HepG2 (cell line): Measurements from ENCODE around the gene TMIGD2. TPM values are rescaled to one million over a fixed set of nuclear protein-coding genes. Genes with fewer than 3 reads are reported as not detected.

Source experiments
- ATAC-seq: fragments of 200-7000 bp; cut with Tn5 transposase; 3 replicates; pipeline ENCODE4 v1.9.1; 2020; ENCODE audit warnings: mild to moderate bottlenecking, moderate library complexity
- BruUV-seq: library from RNA; stranded (reverse); fragments of 400-500 nt; replicated peaks from 2 replicates; lab custom pipeline; 2021; lab: Mats Ljungman, UMichigan
- CTCF ChIA-PET: fragments of 300-600 bp; formaldehyde crosslinking; extraction: SDS; loops from one replicate; lab custom pipeline; 2021; ENCODE audit warnings: low total read pairs, inconsistent platforms, low intra/inter-chr PET ratio; lab: Yijun Ruan, JAX
- POLR2A ChIA-PET: fragments of 350-600 bp; sonication (Branson Sonifier 250); formaldehyde crosslinking; loops from one replicate; lab custom pipeline; 2020; ENCODE audit warnings: antibody characterized with exemption, inconsistent platforms; lab: Yijun Ruan, JAX
- DNase-seq: peaks from one replicate; pipeline ENCODE4 v3.0.0-alpha.2; 2015; ENCODE audit warnings: low spot score
- FAIRE-seq: peaks from 3 replicates; lab custom pipeline; 2011; peaks lifted over from hg19 to GRCh38; lab: Jason Lieb, UNC
- H2AFZ ChIP-seq: one replicate; pipeline ENCODE4 v1.6.1; 2011; ENCODE audit warnings: low read length, inconsistent platforms
- H3K27ac ChIP-seq: fragments of 300-600 bp; 3 replicates; pipeline ENCODE4 v1.8.0; 2011; ENCODE audit warnings: mixed run types, mild to moderate bottlenecking, mixed read lengths, low read length, inconsistent platforms; ENCODE audit not compliant: insufficient read depth; ENCODE audit errors: extremely low read length
- H3K27me3 ChIP-seq, 2 experiments: fragments of 200-600 bp in 1 of 2; 2 replicates in 1 of 2; 3 replicates in 1 of 2; pipeline versions ENCODE4 v1.6.0 to v1.8.0; 2011; ENCODE audit warnings: low read length in 2 of 2, mild to moderate bottlenecking in 2 of 2, moderate library complexity in 2 of 2, inconsistent platforms in 1 of 2; ENCODE audit not compliant: insufficient read depth in 2 of 2, control insufficient read depth in 1 of 2
- H3K36me3 ChIP-seq, 2 experiments: fragments of 200-600 bp in 1 of 2; replicated peaks in 1 of 2; 2 replicates in 1 of 2; 3 replicates in 1 of 2; pipeline versions ENCODE4 v1.5.1 to v1.8.0; 2011; ENCODE audit warnings: low read length in 2 of 2, inconsistent platforms in 1 of 2; ENCODE audit not compliant: insufficient read depth in 2 of 2, control insufficient read depth in 1 of 2
- H3K4me1 ChIP-seq: 2 replicates; pipeline ENCODE4 v1.5.1; 2012; ENCODE audit warnings: low read length, inconsistent platforms; ENCODE audit not compliant: insufficient read depth
- H3K4me2 ChIP-seq: 2 replicates; pipeline ENCODE4 v1.6.0; 2011; ENCODE audit warnings: low read depth, low read length, inconsistent platforms
- H3K4me3 ChIP-seq, 3 experiments: fragments of 200-600 bp in 1 of 3; sonication (generic), shearing (Covaris generic) in 1 of 3; replicated peaks in 1 of 3; 2 replicates each; pipeline ENCODE4 v1.5.1; 2011 to 2016; ENCODE audit warnings: low read length in 3 of 3, inconsistent platforms in 2 of 3, low read depth in 2 of 3, mild to moderate bottlenecking in 2 of 3, control low read depth in 1 of 3, mixed read lengths in 1 of 3; ENCODE audit not compliant: insufficient read depth in 1 of 3
- H3K79me2 ChIP-seq: one replicate; pipeline ENCODE4 v1.6.1; 2011; ENCODE audit warnings: low read length, inconsistent platforms; ENCODE audit not compliant: insufficient read depth
- H3K9ac ChIP-seq: 2 replicates; pipeline ENCODE4 v1.6.0; 2011; ENCODE audit warnings: mild to moderate bottlenecking, low read depth, low read length, inconsistent platforms; ENCODE audit not compliant: insufficient read depth
- H3K9me3 ChIP-seq: 2 replicates; pipeline ENCODE4 v1.5.1; 2012; ENCODE audit warnings: mild to moderate bottlenecking, low read length
- H4K20me1 ChIP-seq: 2 replicates; pipeline ENCODE4 v1.6.0; 2011; ENCODE audit warnings: inconsistent platforms, mild to moderate bottlenecking, low read length, moderate library complexity; ENCODE audit not compliant: insufficient read depth
- CHD4 ChIP-seq: fragments of 200-600 bp; sonication (generic); IDR thresholded peaks from 2 replicates; pipeline ENCODE4 v1.7.0; 2017; ENCODE audit warnings: mild to moderate bottlenecking, low read length, borderline replicate concordance
- FOXM1 ChIP-seq: sonication (generic); formaldehyde crosslinking; IDR thresholded peaks from 2 replicates; pipeline ENCODE4 v1.5.0; 2020; ENCODE audit warnings: missing genetic modification reagents
- FOXP1 ChIP-seq, 2 experiments: fragments of 450-650 bp in 1 of 2; IDR thresholded peaks; 2 replicates each; pipeline ENCODE4 v1.6.1; 2017 to 2018; ENCODE audit warnings: antibody characterized with exemption in 1 of 2
- GABPB1 ChIP-seq: IDR thresholded peaks from 2 replicates; pipeline ENCODE4 v1.6.1; 2016; ENCODE audit warnings: mild to moderate bottlenecking, missing genetic modification reagents, moderate library complexity, missing compliant biosample characterization
- MAZ ChIP-seq, 2 experiments: sonication (generic) in 1 of 2; formaldehyde crosslinking in 1 of 2; IDR thresholded peaks; 2 replicates each; pipeline versions ENCODE4 v1.5.0 to v1.6.1; 2012 to 2020; ENCODE audit warnings: low read depth in 2 of 2, mild to moderate bottlenecking in 2 of 2, borderline replicate concordance in 1 of 2, improper control_type of control experiment in 1 of 2, low read length in 1 of 2, missing genetic modification reagents in 1 of 2, moderate library complexity in 1 of 2
- MTF2 ChIP-seq: sonication (generic); formaldehyde crosslinking; IDR thresholded peaks from 2 replicates; pipeline ENCODE4 v1.5.0; 2020; ENCODE audit warnings: missing genetic modification reagents, borderline replicate concordance
- MYC ChIP-seq: sonication (generic); formaldehyde crosslinking; IDR thresholded peaks from 2 replicates; pipeline ENCODE4 v1.9.0; 2021; ENCODE audit warnings: missing genetic modification reagents, borderline replicate concordance
- POLR2A ChIP-seq, 2 experiments: IDR thresholded peaks; 2 replicates each; pipeline ENCODE4 v1.6.1; 2011; ENCODE audit warnings: low read depth in 2 of 2, low read length in 2 of 2, mild to moderate bottlenecking in 1 of 2, moderate library complexity in 1 of 2; ENCODE audit not compliant: insufficient read depth in 1 of 2
- POLR2AphosphoS5 ChIP-seq: IDR thresholded peaks from 2 replicates; pipeline ENCODE4 v1.6.1; 2012; ENCODE audit warnings: low read depth, low read length
- RAD21 ChIP-seq: fragments of 450-650 bp; formaldehyde crosslinking; IDR thresholded peaks from 2 replicates; pipeline ENCODE4 v1.5.0; 2020; ENCODE audit warnings: mild to moderate bottlenecking
- SRSF1 ChIP-seq: fragments of 200-400 bp; formaldehyde crosslinking; optimal IDR thresholded peaks from 2 replicates; pipeline ENCODE3; 2017; ENCODE audit warnings: mild to moderate bottlenecking, low read depth, low read length, moderate library complexity
- ZBTB38 ChIP-seq: sonication (generic); formaldehyde crosslinking; IDR thresholded peaks from 2 replicates; pipeline ENCODE4 v1.5.1; 2020; ENCODE audit warnings: mild to moderate bottlenecking, missing genetic modification reagents
- ZEB1 ChIP-seq: IDR thresholded peaks from 2 replicates; pipeline ENCODE4 v1.6.1; 2012; ENCODE audit warnings: mild to moderate bottlenecking, low read depth, inconsistent platforms; ENCODE audit not compliant: insufficient replicate concordance
- ZFP41 ChIP-seq: sonication (generic); formaldehyde crosslinking; IDR thresholded peaks from 2 replicates; pipeline ENCODE4 v1.4.0; 2020; ENCODE audit warnings: mild to moderate bottlenecking, missing genetic modification reagents, borderline replicate concordance
- ZNF124 ChIP-seq: sonication (generic); formaldehyde crosslinking; IDR thresholded peaks from 2 replicates; pipeline ENCODE4 v1.4.0; 2020; ENCODE audit warnings: missing genetic modification reagents
- ZSCAN25 ChIP-seq: sonication (generic); formaldehyde crosslinking; IDR thresholded peaks from 2 replicates; pipeline ENCODE4 v1.8.0; 2022; ENCODE audit warnings: mild to moderate bottlenecking, missing genetic modification reagents
- WGBS: methylation state at CpG from one replicate; pipeline ENCODE4 v1.1.6; 2017; ENCODE audit warnings: low lambda C conversion rate; 5-methylcytosine and 5-hydroxymethylcytosine counted together
- in situ Hi-C: cut with HindIII; loops from 2 replicates; pipeline ENCODE4 v1.10.0; 2017; ENCODE audit warnings: low pct_unique_long_range_greater_than_20kb; ENCODE audit not compliant: extremely low pct_ligation_motif_present
- intact Hi-C: fragments of 100-400 bp; cut with micrococcal nuclease; formaldehyde crosslinking; loops from one replicate; pipeline ENCODE4 v1.10.0; 2022; ENCODE audit not compliant: unreplicated experiment
- polyA plus RNA-seq, 8 experiments: library from polyadenylated mRNA; depleted of rRNA in 3 of 8; stranded (reverse) in 7 of 8; unstranded in 1 of 8; fragments of >200 nt; fragmentation: Illumina TruSeq in 4 of 8; extraction: Trizol in 4 of 8; gene quantifications; 2 replicates each; pipeline versions ENCODE4 v1.2.1 to v1.2.3, GENCODE V29; 2011 to 2016; ENCODE audit warnings: low read depth in 4 of 8, missing spikeins in 1 of 8, mixed read lengths in 1 of 8; ENCODE audit not compliant: insufficient read depth in 1 of 8
- total RNA-seq, 5 experiments: library from RNA; depleted of rRNA; stranded (reverse); fragments of >200 nt; fragmentation: Illumina TruSeq; extraction: Trizol; gene quantifications; 2 replicates each; pipeline ENCODE4 v1.2.3, GENCODE V29; 2016; ENCODE audit warnings: low read depth in 1 of 5
- TF ChIP-seq, protein P1 (sequence below): sonication (generic); formaldehyde crosslinking; IDR thresholded peaks from 2 replicates; pipeline ENCODE4 v1.9.0; 2021; ENCODE audit warnings: missing genetic modification reagents, borderline replicate concordance
- TF ChIP-seq, protein P2 (sequence below): sonication (generic); formaldehyde crosslinking; IDR thresholded peaks from 2 replicates; pipeline ENCODE4 v1.4.0; 2020; ENCODE audit warnings: missing genetic modification reagents

Gene TMIGD2
- total and polyA plus RNA-seq, 2 of the 13 experiments (the other 11 are each of a cell fraction or from before 2014, with no cell fraction given) = 0.11 to 1.0 TPM

DNA sequence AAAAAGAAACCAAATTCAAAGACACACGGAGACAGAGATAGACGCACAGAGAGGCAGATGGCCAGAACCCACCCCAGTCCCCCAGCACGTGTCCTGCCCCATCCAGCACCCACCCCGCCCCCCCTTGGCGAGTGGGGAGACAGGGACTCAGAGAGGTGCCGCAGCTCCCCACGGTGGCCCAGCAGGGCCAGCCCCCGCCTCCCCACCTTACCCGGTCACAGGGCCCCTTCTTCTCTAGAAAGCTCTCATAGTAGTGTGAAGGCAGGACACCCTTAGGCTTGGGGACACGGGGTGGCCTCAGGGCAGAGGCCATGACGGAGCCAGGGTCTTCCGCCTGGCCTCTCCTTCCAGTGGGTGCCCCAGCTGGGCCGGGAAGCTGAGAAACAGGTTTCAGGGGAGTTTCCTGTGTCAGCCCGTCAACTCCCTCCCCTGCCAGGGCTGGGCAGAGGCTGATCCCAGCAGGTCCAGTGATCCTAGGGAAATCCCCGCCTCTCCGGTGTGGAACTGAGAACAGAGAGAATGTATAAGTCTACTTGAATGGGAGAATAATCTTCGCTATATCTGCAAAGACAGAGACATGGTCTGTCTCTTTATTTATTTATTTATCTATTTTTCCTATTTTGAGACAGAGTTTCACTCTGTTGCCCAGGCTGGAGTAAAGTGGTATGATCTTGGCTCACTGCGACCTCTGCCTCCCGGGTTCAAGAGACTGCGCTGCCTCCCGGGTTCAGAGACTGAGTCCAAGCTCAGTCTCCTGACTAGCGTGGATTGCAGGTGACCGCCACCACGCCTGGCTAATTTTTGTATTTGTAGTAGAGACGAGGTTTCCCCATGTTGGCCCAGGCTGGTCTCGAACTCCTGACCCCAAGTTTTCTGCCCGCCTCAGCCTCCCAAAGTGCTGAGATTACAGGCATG lies 36.5 kb upstream of the TMIGD2 start, which contains the start of gene STAP2:
TSS of gene STAP2 (minus strand) at position 387 of the 915 bp plus-strand sequence. CDS start at position 313, 74 bp downstream.
- H3K27ac ChIP-seq = peak within 1 kb of the TSS; percentile 96
- peak; percentile 44 for DNase-seq
- TF ChIP-seq, protein P1, sequence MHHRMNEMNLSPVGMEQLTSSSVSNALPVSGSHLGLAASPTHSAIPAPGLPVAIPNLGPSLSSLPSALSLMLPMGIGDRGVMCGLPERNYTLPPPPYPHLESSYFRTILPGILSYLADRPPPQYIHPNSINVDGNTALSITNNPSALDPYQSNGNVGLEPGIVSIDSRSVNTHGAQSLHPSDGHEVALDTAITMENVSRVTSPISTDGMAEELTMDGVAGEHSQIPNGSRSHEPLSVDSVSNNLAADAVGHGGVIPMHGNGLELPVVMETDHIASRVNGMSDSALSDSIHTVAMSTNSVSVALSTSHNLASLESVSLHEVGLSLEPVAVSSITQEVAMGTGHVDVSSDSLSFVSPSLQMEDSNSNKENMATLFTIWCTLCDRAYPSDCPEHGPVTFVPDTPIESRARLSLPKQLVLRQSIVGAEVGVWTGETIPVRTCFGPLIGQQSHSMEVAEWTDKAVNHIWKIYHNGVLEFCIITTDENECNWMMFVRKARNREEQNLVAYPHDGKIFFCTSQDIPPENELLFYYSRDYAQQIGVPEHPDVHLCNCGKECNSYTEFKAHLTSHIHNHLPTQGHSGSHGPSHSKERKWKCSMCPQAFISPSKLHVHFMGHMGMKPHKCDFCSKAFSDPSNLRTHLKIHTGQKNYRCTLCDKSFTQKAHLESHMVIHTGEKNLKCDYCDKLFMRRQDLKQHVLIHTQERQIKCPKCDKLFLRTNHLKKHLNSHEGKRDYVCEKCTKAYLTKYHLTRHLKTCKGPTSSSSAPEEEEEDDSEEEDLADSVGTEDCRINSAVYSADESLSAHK (CRISPR knock-in tag) = no peak
- 0 out of 2 replicates have a peak, but pooled peaks have one; percentile 7 for TF ChIP-seq RAD21 (CRISPR knock-in tag)
- TF ChIP-seq, protein P2, sequence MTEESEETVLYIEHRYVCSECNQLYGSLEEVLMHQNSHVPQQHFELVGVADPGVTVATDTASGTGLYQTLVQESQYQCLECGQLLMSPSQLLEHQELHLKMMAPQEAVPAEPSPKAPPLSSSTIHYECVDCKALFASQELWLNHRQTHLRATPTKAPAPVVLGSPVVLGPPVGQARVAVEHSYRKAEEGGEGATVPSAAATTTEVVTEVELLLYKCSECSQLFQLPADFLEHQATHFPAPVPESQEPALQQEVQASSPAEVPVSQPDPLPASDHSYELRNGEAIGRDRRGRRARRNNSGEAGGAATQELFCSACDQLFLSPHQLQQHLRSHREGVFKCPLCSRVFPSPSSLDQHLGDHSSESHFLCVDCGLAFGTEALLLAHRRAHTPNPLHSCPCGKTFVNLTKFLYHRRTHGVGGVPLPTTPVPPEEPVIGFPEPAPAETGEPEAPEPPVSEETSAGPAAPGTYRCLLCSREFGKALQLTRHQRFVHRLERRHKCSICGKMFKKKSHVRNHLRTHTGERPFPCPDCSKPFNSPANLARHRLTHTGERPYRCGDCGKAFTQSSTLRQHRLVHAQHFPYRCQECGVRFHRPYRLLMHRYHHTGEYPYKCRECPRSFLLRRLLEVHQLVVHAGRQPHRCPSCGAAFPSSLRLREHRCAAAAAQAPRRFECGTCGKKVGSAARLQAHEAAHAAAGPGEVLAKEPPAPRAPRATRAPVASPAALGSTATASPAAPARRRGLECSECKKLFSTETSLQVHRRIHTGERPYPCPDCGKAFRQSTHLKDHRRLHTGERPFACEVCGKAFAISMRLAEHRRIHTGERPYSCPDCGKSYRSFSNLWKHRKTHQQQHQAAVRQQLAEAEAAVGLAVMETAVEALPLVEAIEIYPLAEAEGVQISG (CRISPR knock-in tag) = peak; percentile 9; the same call in 1 of the 2 replicates
- TF ChIP-seq POLR2A (IDR thresholded peaks at IDR 0.05; ENCODE audit: insufficient read depth in 1 of 2, low read depth in 2 of 2, low read length in 2 of 2) = peak in 1 of 2 experiments; percentile 50; a peak in 2 of 4 replicates
- no peak for TF ChIP-seq MYC (CRISPR knock-in tag)
- TF ChIP-seq MAZ (IDR thresholded peaks at IDR 0.05; ENCODE audit: borderline replicate concordance, low read depth, low read length) = no peak
- TF ChIP-seq MAZ (CRISPR knock-in tag; IDR thresholded peaks at IDR 0.05; ENCODE audit: low read depth) = peak; percentile 25; the same call in 1 of the 2 replicates
- peak; percentile 68 for TF ChIP-seq SRSF1
- peak; percentile 40 for TF ChIP-seq ZEB1
- TF ChIP-seq ZSCAN25 = peak; percentile 65; the same call in 1 of the 2 replicates
- 0 out of 2 replicates have a peak, but pooled peaks have one; percentile 48 for TF ChIP-seq CHD4
- TF ChIP-seq MTF2 (CRISPR knock-in tag) = peak; percentile 19; the same call in 1 of the 2 replicates
- no peak for TF ChIP-seq FOXM1 (CRISPR knock-in tag)
- TF ChIP-seq ZBTB38 = peak; percentile 5; the same call in 1 of the 2 replicates
- TF ChIP-seq FOXP1 (IDR thresholded peaks at IDR 0.05) = no peak
- TF ChIP-seq FOXP1 (CRISPR knock-in tag; IDR thresholded peaks at IDR 0.05) = no peak
- TF ChIP-seq POLR2AphosphoS5 = 0 out of 2 replicates have a peak, but pooled peaks have one; percentile 21
- no peak for TF ChIP-seq ZNF124 (CRISPR knock-in tag)
- 0 out of 2 replicates have a peak, but pooled peaks have one; percentile 11 for TF ChIP-seq GABPB1 (CRISPR knock-in tag)
- 0 out of 2 replicates have a peak, but pooled peaks have one; percentile 41 for TF ChIP-seq ZFP41 (CRISPR knock-in tag)

More for the DNA sequence above, 36.5 kb upstream of the TMIGD2 start, which contains the start of gene STAP2:
- peak; percentile 7 for ATAC-seq
- Histone ChIP-seq H2AFZ (peak within 1 kb of the TSS; percentile 92), H3K79me2 (no peaks in the 10 kb centered on the region), H3K9ac (peak within 1 kb of the TSS; percentile 84), H3K4me2 (peak within 1 kb of the TSS; percentile 96), H3K9me3 (no peaks in the 10 kb centered on the region), H3K4me3 (peak within 1 kb of the TSS; percentile 71 to 86 (median 86)), H4K20me1 (no peaks in the 10 kb centered on the region), H3K4me1 (peaks cover 52% of the 10 kb centered on the region), H3K27me3 (no peaks in the 10 kb centered on the region; a peak in 1 of 5 replicates), H3K36me3 (no peaks in the 10 kb centered on the region)
- BruUV-seq = TSS peak; percentile 60
- peak; percentile 68 for FAIRE-seq
- CTCF ChIA-PET = no interaction called here
- in situ Hi-C loops = no loop called here
- intact Hi-C loops = no loop called here
- POLR2A ChIA-PET = interaction anchor here (1.0 to 3.1 kb wide), 8 partner anchors 11 to 72 kb away, joined by 3 to 16 read pairs (median 4); no protein-coding TSS in a partner anchor
- WGBS = 4% methylated on average over 16 of the region's 27 CpGs
